ENCODE data around the gene SLC24A3.

Gene SLC24A3

DNA sequence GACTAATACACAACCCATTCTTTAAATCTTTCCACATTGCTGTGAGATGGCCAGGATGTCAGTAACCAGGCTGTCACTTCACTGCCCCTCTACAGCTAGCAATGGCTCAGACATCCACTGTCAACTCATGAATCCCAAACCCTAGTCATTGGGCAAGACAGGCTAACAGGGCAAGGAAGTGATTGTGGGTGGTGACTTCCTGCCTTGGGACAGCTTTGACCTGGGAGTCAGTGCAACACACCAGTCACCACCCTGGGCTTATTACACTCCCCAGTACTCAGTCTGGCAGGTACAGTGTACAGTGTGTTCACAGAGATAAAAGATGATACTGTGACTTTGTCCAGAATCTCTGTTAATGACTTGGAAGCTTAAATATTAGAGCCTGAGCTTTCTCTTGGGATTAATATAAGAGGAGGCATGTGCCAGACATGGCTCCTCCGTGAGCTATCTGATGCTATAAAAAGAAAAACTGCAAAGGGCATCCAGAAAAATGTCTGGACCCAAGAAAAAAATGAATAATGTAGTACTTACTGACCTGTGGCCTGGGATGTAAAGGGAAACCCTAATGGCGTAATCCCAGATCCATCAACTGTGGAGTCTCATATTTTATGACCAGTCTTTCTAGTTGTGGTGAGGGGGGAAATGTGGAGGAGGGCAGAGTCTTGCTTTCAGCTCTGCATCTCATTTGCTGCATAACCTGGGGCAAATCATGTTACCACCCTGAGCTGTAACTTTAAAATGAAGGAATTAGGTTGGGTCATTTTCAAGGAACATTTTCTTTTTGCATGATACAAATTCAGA, 244.4 kb downstream of the SLC24A3 start:
- Histone ChIP-seq H3K4me2 (ENCODE audit: low read depth, low read length, poor library complexity, severe bottlenecking) (peak overlapping the region; percentile 13), H3K27me3 (ENCODE audit: insufficient read depth, low read length, poor library complexity, severe bottlenecking) (no peaks in the 10 kb centered on the region), H3K4me1 (ENCODE audit: insufficient read depth, low read length, poor library complexity, severe bottlenecking) (peaks cover 79% of the 10 kb centered on the region), H3K4me3 (ENCODE audit: low read length, poor library complexity, severe bottlenecking) (no peak overlapping the region), H3K9ac (ENCODE audit: low read depth, low read length, poor library complexity, severe bottlenecking) (no peak overlapping the region), H3K9me2 (replicated peaks; ENCODE audit: low read depth, low read length) (no peaks in the 10 kb centered on the region), H3K9me3 (ENCODE audit: insufficient read depth, low read depth, low read length) (no peaks in the 10 kb centered on the region), H3K79me2 (ENCODE audit: insufficient read depth, low read length) (no peaks in the 10 kb centered on the region), H2AFZ (ENCODE audit: low read length) (no peak overlapping the region), H4K20me1 (ENCODE audit: insufficient read depth, low read length, poor library complexity, severe bottlenecking) (no peaks in the 10 kb centered on the region), H3K36me3 (ENCODE audit: insufficient read depth, low read length) (no peaks in the 10 kb centered on the region), H3F3A (ENCODE audit: low read depth) (peaks cover 9% of the 10 kb centered on the region; the same call in 1 of the 2 replicates)
- no peak for TF ChIP-seq CTCF (conservative IDR thresholded peaks at IDR 0.05; ENCODE audit: low read length)
- no peak for TF ChIP-seq EZH2phosphoT487 (IDR thresholded peaks at IDR 0.05; ENCODE audit: borderline replicate concordance)

DNA sequence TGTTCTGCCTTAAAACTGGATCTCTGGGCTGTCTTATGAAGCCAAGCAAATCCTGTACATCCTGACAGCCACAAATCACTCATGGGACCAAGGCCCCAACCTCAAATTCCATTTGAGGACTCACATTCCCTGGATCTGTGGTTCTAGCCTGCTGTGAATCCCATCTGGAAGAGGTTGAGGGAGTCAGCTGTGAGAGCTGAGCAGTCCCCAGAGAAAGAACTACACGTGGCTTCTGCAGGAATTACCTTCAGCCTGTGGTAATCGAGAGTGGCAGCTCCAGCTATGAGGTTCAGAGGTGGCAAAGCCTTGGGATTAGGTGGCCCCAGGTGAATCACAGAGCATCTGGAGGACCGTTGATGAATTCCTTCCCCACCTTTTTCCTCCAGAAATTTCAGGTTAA, 245.2 kb downstream of the SLC24A3 start:
- TF ChIP-seq EZH2phosphoT487 (IDR thresholded peaks at IDR 0.05; ENCODE audit: borderline replicate concordance) (no peak), CTCF (conservative IDR thresholded peaks at IDR 0.05; ENCODE audit: low read length) (no peak)
- no peaks in the 10 kb centered on the region for H3K27me3 ChIP-seq (ENCODE audit: insufficient read depth, low read length, poor library complexity, severe bottlenecking)
- H3F3A ChIP-seq (ENCODE audit: low read depth) = 0 out of 2 replicates have a peak, but pooled peaks cover 6% of the 10 kb centered on the region
- H4K20me1 ChIP-seq (ENCODE audit: insufficient read depth, low read length, poor library complexity, severe bottlenecking) = no peaks in the 10 kb centered on the region
- H3K9me2 ChIP-seq (replicated peaks; ENCODE audit: low read depth, low read length) = no peaks in the 10 kb centered on the region
- H3K9ac ChIP-seq (ENCODE audit: low read depth, low read length, poor library complexity, severe bottlenecking) = no peak overlapping the region
- H3K4me2 ChIP-seq (ENCODE audit: low read depth, low read length, poor library complexity, severe bottlenecking) = no peak overlapping the region
- H3K36me3 ChIP-seq (ENCODE audit: insufficient read depth, low read length) = no peaks in the 10 kb centered on the region
- H3K79me2 ChIP-seq (ENCODE audit: insufficient read depth, low read length) = no peaks in the 10 kb centered on the region
- H3K4me3 ChIP-seq (ENCODE audit: low read length, poor library complexity, severe bottlenecking) = no peak overlapping the region
- no peaks in the 10 kb centered on the region for H3K9me3 ChIP-seq (ENCODE audit: insufficient read depth, low read depth, low read length)
- no peak overlapping the region for H2AFZ ChIP-seq (ENCODE audit: low read length)
- H3K4me1 ChIP-seq (ENCODE audit: insufficient read depth, low read length, poor library complexity, severe bottlenecking) = peaks cover 79% of the 10 kb centered on the region

GRCh38 chr20:19460386-19460785, 247.9 kb downstream of the SLC24A3 start:
- Histone ChIP-seq H3K4me2 (ENCODE audit: low read depth, low read length, poor library complexity, severe bottlenecking) (no peak overlapping the region), H3K27me3 (ENCODE audit: insufficient read depth, low read length, poor library complexity, severe bottlenecking) (no peaks in the 10 kb centered on the region), H3K4me1 (ENCODE audit: insufficient read depth, low read length, poor library complexity, severe bottlenecking) (peaks cover 69% of the 10 kb centered on the region), H3K9ac (ENCODE audit: low read depth, low read length, poor library complexity, severe bottlenecking) (no peak overlapping the region), H3K4me3 (ENCODE audit: low read length, poor library complexity, severe bottlenecking) (no peak overlapping the region), H3K9me3 (ENCODE audit: insufficient read depth, low read depth, low read length) (no peaks in the 10 kb centered on the region), H3F3A (ENCODE audit: low read depth) (no peaks in the 10 kb centered on the region), H3K9me2 (replicated peaks; ENCODE audit: low read depth, low read length) (no peaks in the 10 kb centered on the region), H2AFZ (ENCODE audit: low read length) (peak overlapping the region; percentile 39; the same call in 1 of the 2 replicates), H4K20me1 (ENCODE audit: insufficient read depth, low read length, poor library complexity, severe bottlenecking) (no peaks in the 10 kb centered on the region), H3K36me3 (ENCODE audit: insufficient read depth, low read length) (no peaks in the 10 kb centered on the region), H3K79me2 (ENCODE audit: insufficient read depth, low read length) (no peaks in the 10 kb centered on the region)
- no peak for TF ChIP-seq EZH2phosphoT487 (IDR thresholded peaks at IDR 0.05; ENCODE audit: borderline replicate concordance)
- TF ChIP-seq CTCF (conservative IDR thresholded peaks at IDR 0.05; ENCODE audit: low read length) = no peak
